ENCODE measurements around the gene ZFP57. TPM values are rescaled to one million over a fixed set of nuclear protein-coding genes. Genes with fewer than 3 reads are reported as not detected.

The ZFP57 gene
- total RNA-seq, 6 donors from 2014 or later = 0.30 to 2.1 TPM; not detected in 4

DNA sequence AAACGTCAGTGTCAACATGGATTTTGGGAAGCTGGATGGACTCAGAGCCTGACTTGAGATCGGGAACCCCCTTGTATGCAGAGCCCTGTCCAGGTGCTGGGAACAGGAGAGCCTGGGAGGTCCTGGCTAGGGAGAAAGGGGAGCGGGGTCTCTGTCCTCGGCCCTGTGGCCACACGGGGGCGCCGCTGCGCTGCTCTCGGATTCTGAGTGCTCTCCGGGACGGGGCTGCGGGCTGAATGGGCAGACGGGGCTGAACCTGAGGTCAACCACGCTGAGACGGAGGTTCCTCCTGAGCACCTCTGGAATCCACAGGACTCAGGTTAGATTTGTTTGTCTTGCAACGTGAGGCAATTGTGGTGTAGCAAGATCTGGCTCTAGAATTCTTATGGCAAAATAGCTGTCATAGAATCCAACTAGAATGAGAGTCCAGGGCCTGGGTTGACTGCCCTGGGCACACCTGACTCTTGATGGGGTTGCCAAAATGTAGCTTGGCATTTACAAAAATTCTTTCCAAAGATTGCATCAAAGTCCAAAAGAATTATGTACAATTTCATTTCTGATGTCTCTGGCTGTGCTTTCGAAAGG, 21.7 kb upstream of the ZFP57 start:
- TF ChIP-seq POLR2AphosphoS5 (IDR thresholded peaks at IDR 0.05) = no peak
- TF ChIP-seq, protein P1, sequence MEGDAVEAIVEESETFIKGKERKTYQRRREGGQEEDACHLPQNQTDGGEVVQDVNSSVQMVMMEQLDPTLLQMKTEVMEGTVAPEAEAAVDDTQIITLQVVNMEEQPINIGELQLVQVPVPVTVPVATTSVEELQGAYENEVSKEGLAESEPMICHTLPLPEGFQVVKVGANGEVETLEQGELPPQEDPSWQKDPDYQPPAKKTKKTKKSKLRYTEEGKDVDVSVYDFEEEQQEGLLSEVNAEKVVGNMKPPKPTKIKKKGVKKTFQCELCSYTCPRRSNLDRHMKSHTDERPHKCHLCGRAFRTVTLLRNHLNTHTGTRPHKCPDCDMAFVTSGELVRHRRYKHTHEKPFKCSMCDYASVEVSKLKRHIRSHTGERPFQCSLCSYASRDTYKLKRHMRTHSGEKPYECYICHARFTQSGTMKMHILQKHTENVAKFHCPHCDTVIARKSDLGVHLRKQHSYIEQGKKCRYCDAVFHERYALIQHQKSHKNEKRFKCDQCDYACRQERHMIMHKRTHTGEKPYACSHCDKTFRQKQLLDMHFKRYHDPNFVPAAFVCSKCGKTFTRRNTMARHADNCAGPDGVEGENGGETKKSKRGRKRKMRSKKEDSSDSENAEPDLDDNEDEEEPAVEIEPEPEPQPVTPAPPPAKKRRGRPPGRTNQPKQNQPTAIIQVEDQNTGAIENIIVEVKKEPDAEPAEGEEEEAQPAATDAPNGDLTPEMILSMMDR (IDR thresholded peaks at IDR 0.05) = peak; percentile 19 to 79 (median 36)
- Histone ChIP-seq H3K4me1 (no peaks in the 10 kb centered on the region), H3K27ac (no peak overlapping the region), H3K36me3 (no peaks in the 10 kb centered on the region), H3K27me3 (no peaks in the 10 kb centered on the region), H3K4me3 (no peak overlapping the region), H3K9me3 (no peaks in the 10 kb centered on the region)
- DNase-seq (peak; percentile 55 to 93), ATAC-seq (ENCODE audit: low FRiP score in 2 of 2) (peak; percentile 74 to 77)
- WGBS, 2 donors = 22% methylated on average over 13 to 17 of the region's 17 CpGs

DNA sequence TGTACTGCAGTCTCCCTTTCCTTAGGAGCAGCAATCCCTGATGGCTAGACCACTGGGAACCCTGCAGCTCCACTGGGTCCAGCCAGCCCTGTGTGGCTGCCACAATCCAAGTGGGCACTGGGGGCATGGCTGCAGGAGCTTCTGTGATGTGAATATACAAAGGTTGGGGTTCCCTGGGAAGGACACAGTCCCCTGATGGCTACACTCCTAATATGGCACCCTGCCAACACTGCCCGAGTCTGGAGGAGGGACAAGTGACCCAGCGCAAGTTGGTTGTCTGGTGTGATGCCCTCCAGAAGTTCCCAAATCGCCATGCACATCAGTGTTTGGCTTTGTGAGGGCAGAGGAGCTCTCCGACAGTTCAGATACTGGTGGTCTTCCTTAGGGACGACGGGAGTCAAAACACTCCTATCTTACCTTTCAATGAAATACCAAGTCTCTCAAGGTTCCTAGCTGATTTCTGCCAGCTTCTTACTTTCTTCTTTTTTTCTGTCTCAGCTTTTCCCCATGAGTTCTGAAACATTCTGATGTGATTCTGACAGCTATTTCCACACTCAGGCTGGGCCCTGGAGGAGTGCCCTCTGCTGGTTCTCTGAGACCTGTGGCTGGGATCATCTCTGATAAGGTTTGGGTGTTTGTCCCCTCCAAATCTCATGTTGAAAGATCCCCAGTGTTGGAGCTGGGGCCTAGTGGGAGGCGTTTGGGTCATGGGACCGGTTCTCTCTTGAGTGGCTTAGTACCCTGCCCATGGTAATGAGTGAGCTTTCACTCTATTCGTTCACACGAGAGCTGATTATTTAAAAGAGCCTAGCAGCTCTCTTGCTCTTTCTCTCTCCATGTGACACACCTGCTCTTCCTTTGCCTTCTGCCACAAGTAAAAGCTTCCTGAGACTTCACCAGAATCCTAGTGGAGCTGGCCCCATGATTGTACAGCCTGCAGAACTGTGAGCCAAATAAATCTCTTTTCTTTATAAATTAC, 15.5 kb upstream of the ZFP57 start:
- WGBS, 2 donors = 72% methylated on average over 10 of the region's 10 CpGs
- Histone ChIP-seq H3K9me3 (no peaks in the 10 kb centered on the region), H3K27me3 (no peaks in the 10 kb centered on the region), H3K4me1 (no peaks in the 10 kb centered on the region), H3K27ac (no peak overlapping the region), H3K36me3 (no peaks in the 10 kb centered on the region), H3K4me3 (no peak overlapping the region)
- peak in 1 of 2 donors; percentile 26 for ATAC-seq (ENCODE audit: low FRiP score in 2 of 2)
- DNase-seq = no peak
- TF ChIP-seq, protein P1 (IDR thresholded peaks at IDR 0.05) = no peak
- TF ChIP-seq POLR2A (IDR thresholded peaks at IDR 0.05) (no peak), EP300 (IDR thresholded peaks at IDR 0.05) (no peak), POLR2AphosphoS5 (IDR thresholded peaks at IDR 0.05) (no peak)

DNA sequence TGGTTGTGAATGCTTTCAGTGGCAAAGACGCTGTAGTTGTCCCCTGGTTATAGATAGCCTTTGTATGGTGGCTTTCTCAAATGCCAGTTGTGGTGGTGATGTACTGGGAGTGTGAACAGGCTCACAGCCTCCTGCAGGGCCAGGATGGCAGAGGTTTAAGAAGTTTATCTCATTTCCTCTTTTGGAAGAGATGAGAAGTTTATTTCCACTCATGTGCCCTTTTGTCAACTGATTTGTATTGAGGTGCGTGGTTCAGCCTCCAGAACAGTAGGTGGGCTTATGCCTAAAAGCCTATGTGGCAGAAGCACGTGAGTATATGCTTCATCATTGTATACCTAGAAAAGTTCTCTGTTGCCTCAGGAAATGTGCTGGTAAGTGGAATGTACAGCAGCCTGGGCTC, 13.7 kb upstream of the ZFP57 start:
- Histone ChIP-seq H3K27ac (no peak overlapping the region), H3K4me3 (no peak overlapping the region), H3K27me3 (no peaks in the 10 kb centered on the region), H3K9me3 (no peaks in the 10 kb centered on the region), H3K36me3 (no peaks in the 10 kb centered on the region), H3K4me1 (no peaks in the 10 kb centered on the region)
- 38 to 46% methylated on average over 3 of the region's 3 CpGs for WGBS, 2 donors
- ATAC-seq (ENCODE audit: low FRiP score in 2 of 2) = no peak
- DNase-seq = no peak
- TF ChIP-seq POLR2AphosphoS5 (IDR thresholded peaks at IDR 0.05) (no peak), POLR2A (IDR thresholded peaks at IDR 0.05) (no peak), EP300 (IDR thresholded peaks at IDR 0.05) (no peak)
- TF ChIP-seq, protein P1 (IDR thresholded peaks at IDR 0.05) = no peak

DNA sequence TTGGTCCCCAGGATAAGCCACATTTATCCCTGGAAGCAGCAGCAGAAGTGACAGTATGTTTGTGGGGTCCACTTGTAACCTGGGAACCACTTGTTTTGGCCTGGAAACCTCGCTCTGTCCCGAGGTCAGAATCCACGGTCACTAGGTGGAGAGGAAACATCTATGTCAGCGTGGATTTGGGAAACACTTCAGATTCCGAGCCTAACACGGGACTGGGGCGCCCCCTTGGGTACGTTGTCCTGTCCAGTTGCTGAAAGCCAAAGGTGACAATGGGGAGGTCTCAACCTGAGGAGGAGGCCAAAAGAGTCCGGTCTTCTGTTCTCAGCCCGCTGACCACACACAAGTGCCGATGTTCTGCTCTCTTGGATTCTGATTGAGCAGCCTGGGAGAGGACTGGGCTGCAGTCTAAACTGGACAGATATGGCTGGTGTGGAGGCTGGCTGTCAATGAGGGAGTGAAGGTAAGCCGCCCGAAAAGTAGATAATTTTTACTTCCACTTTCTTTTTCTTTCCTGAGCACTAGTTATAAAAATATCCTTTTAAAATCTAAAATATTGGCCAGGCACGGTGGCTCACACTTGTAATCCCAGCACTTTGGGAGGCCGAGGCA, 4.9 kb upstream of the ZFP57 start:
- no peak overlapping the region for H3K4me3 ChIP-seq
- TF ChIP-seq, protein P1 (IDR thresholded peaks at IDR 0.05) = no peak
- TF ChIP-seq POLR2A (IDR thresholded peaks at IDR 0.05) = no peak
- no peak for TF ChIP-seq POLR2AphosphoS5 (IDR thresholded peaks at IDR 0.05)
- no peak for TF ChIP-seq EP300 (IDR thresholded peaks at IDR 0.05)
- DNase-seq = no peak
- no peak overlapping the region for H3K27ac ChIP-seq
- no peaks in the 10 kb centered on the region for H3K4me1 ChIP-seq
- no peaks in the 10 kb centered on the region for H3K27me3 ChIP-seq
- no peaks in the 10 kb centered on the region for H3K36me3 ChIP-seq
- no peaks in the 10 kb centered on the region for H3K9me3 ChIP-seq
- 69 to 81% methylated on average over 11 to 15 of the region's 15 CpGs for WGBS, 2 donors
- ATAC-seq (ENCODE audit: low FRiP score in 2 of 2) = no peak
